Muscle of leg (tissue), 11 donors: ENCODE measurements around the gene RIF1. TPM values are rescaled to one million over a fixed set of nuclear protein-coding genes. Genes with fewer than 3 reads are reported as not detected.
"Not testable (repeated sequence)": the region's sequence is repeated elsewhere in the genome, so short reads cannot be mapped to it uniquely, and the experiment has no call there.

Experiments
- DNase-seq: peaks from one replicate; pipeline ENCODE4 v3.0.0; 2013
- H3K27ac ChIP-seq: one replicate; pipeline ENCODE4 v1.5.1; 2013; ENCODE audit warnings: mild to moderate bottlenecking, low read length, control low read depth
- H3K27me3 ChIP-seq: one replicate; pipeline ENCODE4 v1.6.1; 2013; ENCODE audit warnings: low read length; ENCODE audit not compliant: control insufficient read depth, insufficient read depth
- H3K36me3 ChIP-seq: one replicate; pipeline ENCODE4 v1.6.1; 2013; ENCODE audit warnings: low read length; ENCODE audit not compliant: control insufficient read depth, insufficient read depth
- H3K4me1 ChIP-seq: one replicate; pipeline ENCODE4 v1.6.1; 2013; ENCODE audit warnings: low read length; ENCODE audit not compliant: control insufficient read depth, insufficient read depth
- H3K4me3 ChIP-seq: one replicate; pipeline ENCODE4 v1.5.1; 2013; ENCODE audit warnings: low read length, control low read depth
- H3K9me3 ChIP-seq: replicated peaks from 2 replicates; pipeline ENCODE4 v1.6.1; 2013; ENCODE audit warnings: low read depth, low read length; ENCODE audit not compliant: control insufficient read depth
- whole genome bisulfite sequencing: methylation state at CpG from one replicate; pipeline ENCODE4 v1.1.5; 2013; ENCODE audit warnings: missing lambda C conversion rate; ENCODE audit not compliant: insufficient coverage; 5-methylcytosine and 5-hydroxymethylcytosine counted together
- polyA plus RNA-seq, 8 donors: library from polyadenylated mRNA; unstranded; fragments of 120-200 nt; gene quantifications; one replicate each; pipeline versions ENCODE4 v1.2.1 to v1.2.3, GENCODE V29; 2013; ENCODE audit warnings: inconsistent platforms in 1 of 8, low replicate concordance in 1 of 8; ENCODE audit not compliant: insufficient read length in 8 of 8, insufficient read depth in 1 of 8
- total RNA-seq: library from RNA; stranded (reverse); fragments of 120-200 nt; gene quantifications from one replicate; pipeline ENCODE4 v1.2.4, GENCODE V29; 2013

RIF1 gene
- total and polyA plus RNA-seq, 9 donors, result 31.0 to 124 (median 50.8) TPM

- Histone ChIP-seq H3K4me1 (peaks cover 10% of the 10 kb centered on the region), H3K27ac (peak overlapping the region; percentile 99), H3K4me3 (no peak overlapping the region), H3K9me3 (no peaks in the 10 kb centered on the region), H3K36me3 (peaks cover 10% of the 10 kb centered on the region), H3K27me3 (no peaks in the 10 kb centered on the region)
- no peak for DNase-seq
- WGBS, result 84% methylated on average over 7 of the region's 25 CpGs
Observed at GRCh38 chr2:151408788-151409600, 708 bp upstream of the RIF1 start.

GRCh38 chr2:151410485-151410834 is 758 bp downstream of the RIF1 start:
- peaks cover 20% of the 10 kb centered on the region for H3K36me3 ChIP-seq
- H3K27me3 ChIP-seq, result no peaks in the 10 kb centered on the region
- peaks cover 10% of the 10 kb centered on the region for H3K4me1 ChIP-seq
- peak overlapping the region; percentile 99 for H3K27ac ChIP-seq
- no peaks in the 10 kb centered on the region for H3K9me3 ChIP-seq
- DNase-seq, result peak; percentile 39
- peak overlapping the region; percentile 99 for H3K4me3 ChIP-seq
- under 1% methylated on average over 18 of the region's 21 CpGs for WGBS

GRCh38 chr2:151417650-151418049 is 7.9 kb downstream of the RIF1 start:
- H3K9me3 ChIP-seq, result no peaks in the 10 kb centered on the region
- WGBS, result no CpG with 5 or more reads among the region's 3 CpGs
- peaks cover 48% of the 10 kb centered on the region for H3K36me3 ChIP-seq
- H3K4me1 ChIP-seq, result no peaks in the 10 kb centered on the region
- DNase-seq, result no peak
- H3K27me3 ChIP-seq, result no peaks in the 10 kb centered on the region
- no peak overlapping the region for H3K4me3 ChIP-seq
- H3K27ac ChIP-seq, result no peak overlapping the region

GRCh38 chr2:151421681-151422080 is 12.0 kb downstream of the RIF1 start:
- H3K27me3 ChIP-seq, H3K4me1 ChIP-seq, DNase-seq, H3K9me3 ChIP-seq, H3K4me3 ChIP-seq, H3K27ac ChIP-seq: not testable (repeated sequence)
- WGBS, result 100% methylated on average over 3 of the region's 12 CpGs
- peaks cover 43% of the 10 kb centered on the region for H3K36me3 ChIP-seq

- H3K9me3 ChIP-seq, result no peaks in the 10 kb centered on the region
- whole genome bisulfite sequencing, result no CpG with 5 or more reads among the region's 3 CpGs
- H3K27ac ChIP-seq, result no peak overlapping the region
- H3K27me3 ChIP-seq, result no peaks in the 10 kb centered on the region
- no peak for DNase-seq
- no peaks in the 10 kb centered on the region for H3K4me1 ChIP-seq
- H3K4me3 ChIP-seq, result no peak overlapping the region
- peaks cover 44% of the 10 kb centered on the region for H3K36me3 ChIP-seq
Observed at GRCh38 chr2:151422917-151423439, 13.3 kb downstream of the RIF1 start.

GRCh38 chr2:151423760-151424159 is 14.1 kb downstream of the RIF1 start:
- no peak for DNase-seq
- Histone ChIP-seq H3K36me3 (peaks cover 39% of the 10 kb centered on the region), H3K27ac (no peak overlapping the region), H3K27me3 (no peaks in the 10 kb centered on the region), H3K9me3 (no peaks in the 10 kb centered on the region), H3K4me1 (no peaks in the 10 kb centered on the region), H3K4me3 (no peak overlapping the region)
- WGBS, result 100% methylated on average over 3 of the region's 3 CpGs

GRCh38 chr2:151437630-151438029 is 27.9 kb downstream of the RIF1 start:
- H3K27ac ChIP-seq, result no peak overlapping the region
- no peaks in the 10 kb centered on the region for H3K9me3 ChIP-seq
- DNase-seq, result peak; percentile 30
- H3K27me3 ChIP-seq, result no peaks in the 10 kb centered on the region
- no CpG with 5 or more reads among the region's 3 CpGs for WGBS
- H3K36me3 ChIP-seq, result peaks cover 48% of the 10 kb centered on the region
- no peak overlapping the region for H3K4me3 ChIP-seq
- no peaks in the 10 kb centered on the region for H3K4me1 ChIP-seq

- no peak for DNase-seq
- no peaks in the 10 kb centered on the region for H3K9me3 ChIP-seq
- H3K4me3 ChIP-seq, result no peak overlapping the region
- no peak overlapping the region for H3K27ac ChIP-seq
- no peaks in the 10 kb centered on the region for H3K27me3 ChIP-seq
- peaks cover 42% of the 10 kb centered on the region for H3K36me3 ChIP-seq
- no peaks in the 10 kb centered on the region for H3K4me1 ChIP-seq
- WGBS, result no CpG with 5 or more reads among the region's 4 CpGs
Observed at GRCh38 chr2:151438506-151438905, 28.8 kb downstream of the RIF1 start.

GRCh38 chr2:151439127-151439526 is 29.4 kb downstream of the RIF1 start:
- H3K27ac ChIP-seq, result no peak overlapping the region
- H3K27me3 ChIP-seq, result no peaks in the 10 kb centered on the region
- peaks cover 40% of the 10 kb centered on the region for H3K36me3 ChIP-seq
- no peak overlapping the region for H3K4me3 ChIP-seq
- DNase-seq, result no peak
- H3K4me1 ChIP-seq, result no peaks in the 10 kb centered on the region
- no peaks in the 10 kb centered on the region for H3K9me3 ChIP-seq
- 100% methylated on average over 2 of the region's 13 CpGs for WGBS

GRCh38 chr2:151459358-151459757 is 49.7 kb downstream of the RIF1 start:
- Histone ChIP-seq H3K36me3 (peaks cover 34% of the 10 kb centered on the region), H3K9me3 (no peaks in the 10 kb centered on the region), H3K4me3 (no peak overlapping the region), H3K27me3 (no peaks in the 10 kb centered on the region), H3K4me1 (no peaks in the 10 kb centered on the region), H3K27ac (no peak overlapping the region)
- no CpG with 5 or more reads among the region's 1 CpG for WGBS
- DNase-seq, result peak; percentile 77
